ENCODE data around the gene COX19. TPM values are rescaled to one million over a fixed set of nuclear protein-coding genes. Genes with fewer than 3 reads are reported as not detected.

The COX19 gene
- total RNA-seq, 1 experiment from 2014 or later, result 14.0 TPM

DNA sequence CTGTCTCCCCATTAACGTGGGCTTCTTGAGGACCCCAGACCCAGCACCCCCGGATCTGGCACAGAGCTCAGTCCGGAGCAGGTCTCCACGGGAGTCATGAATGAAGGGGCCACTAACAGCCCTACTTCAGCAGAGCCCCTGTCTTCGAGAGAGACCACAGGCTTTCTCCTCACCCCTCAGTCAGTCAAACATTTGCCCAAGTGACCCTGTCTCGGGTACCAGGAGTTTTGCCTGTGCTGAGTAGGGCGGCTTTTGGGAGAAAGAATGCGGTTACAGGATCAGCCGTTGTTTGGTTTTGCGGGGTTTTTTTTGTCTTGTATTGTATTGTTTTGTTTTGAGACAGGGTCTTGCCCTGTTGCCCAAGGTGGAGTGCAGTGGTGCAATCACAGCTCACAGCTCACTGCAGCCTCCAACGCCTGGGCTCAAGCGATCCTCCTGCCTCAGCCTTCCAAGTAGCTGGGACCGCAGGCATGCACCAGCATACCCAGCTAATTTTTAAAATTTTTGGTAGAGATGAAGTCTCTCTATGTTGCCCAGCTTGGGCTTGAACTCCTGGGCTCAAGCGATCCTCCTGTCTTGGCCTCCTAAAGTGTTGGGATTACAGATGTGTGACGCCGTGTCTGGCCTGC, 37.4 kb downstream of the COX19 start:
- ChIA-PET POLR2A (no interaction called here), CTCF (no interaction called here), RAD21 (ENCODE audit: low non-redundant PET in 1 of 2, low total read pairs in 2 of 2, uncharacterized antibody in 2 of 2, unreplicated experiment in 2 of 2) (no interaction called here)
- Histone ChIP-seq H3K4me1 (ENCODE audit: control insufficient read depth in 1 of 2, insufficient read depth in 2 of 2, low read length in 2 of 2) (peaks cover 14 to 18% of the 10 kb centered on the region in 2 experiments), H4K20me1 (ENCODE audit: insufficient read depth) (no peaks in the 10 kb centered on the region), H3K79me2 (ENCODE audit: insufficient read depth, low read length) (no peaks in the 10 kb centered on the region), H3K9ac (ENCODE audit: low read length) (no peak overlapping the region), H3K27ac (ENCODE audit: low read depth, low read length) (no peak overlapping the region), H3K4me2 (ENCODE audit: low read length) (no peak overlapping the region), H3K4me3 (replicated peaks in 1 of 2; ENCODE audit: low read depth in 1 of 2, low read length in 2 of 2) (no peak overlapping the region), H3K36me3 (ENCODE audit: control insufficient read depth in 1 of 2, insufficient read depth in 2 of 2, low read length in 2 of 2) (no peaks in the 10 kb centered on the region), H2AFZ (ENCODE audit: low read depth, low read length, poor library complexity, severe bottlenecking) (no peak overlapping the region), H3K9me3 (ENCODE audit: control insufficient read depth in 1 of 2, insufficient read depth in 1 of 2, low read depth in 1 of 2, low read length in 2 of 2) (0 out of 4 replicates have a peak, but pooled peaks cover 0 to 4% of the 10 kb centered on the region in 2 experiments), H3K9me2 (ENCODE audit: insufficient read depth) (no peaks in the 10 kb centered on the region), H3K27me3 (ENCODE audit: insufficient read depth, low read length) (0 out of 2 replicates have a peak, but pooled peaks cover 1% of the 10 kb centered on the region)
- TF ChIP-seq, protein P1, sequence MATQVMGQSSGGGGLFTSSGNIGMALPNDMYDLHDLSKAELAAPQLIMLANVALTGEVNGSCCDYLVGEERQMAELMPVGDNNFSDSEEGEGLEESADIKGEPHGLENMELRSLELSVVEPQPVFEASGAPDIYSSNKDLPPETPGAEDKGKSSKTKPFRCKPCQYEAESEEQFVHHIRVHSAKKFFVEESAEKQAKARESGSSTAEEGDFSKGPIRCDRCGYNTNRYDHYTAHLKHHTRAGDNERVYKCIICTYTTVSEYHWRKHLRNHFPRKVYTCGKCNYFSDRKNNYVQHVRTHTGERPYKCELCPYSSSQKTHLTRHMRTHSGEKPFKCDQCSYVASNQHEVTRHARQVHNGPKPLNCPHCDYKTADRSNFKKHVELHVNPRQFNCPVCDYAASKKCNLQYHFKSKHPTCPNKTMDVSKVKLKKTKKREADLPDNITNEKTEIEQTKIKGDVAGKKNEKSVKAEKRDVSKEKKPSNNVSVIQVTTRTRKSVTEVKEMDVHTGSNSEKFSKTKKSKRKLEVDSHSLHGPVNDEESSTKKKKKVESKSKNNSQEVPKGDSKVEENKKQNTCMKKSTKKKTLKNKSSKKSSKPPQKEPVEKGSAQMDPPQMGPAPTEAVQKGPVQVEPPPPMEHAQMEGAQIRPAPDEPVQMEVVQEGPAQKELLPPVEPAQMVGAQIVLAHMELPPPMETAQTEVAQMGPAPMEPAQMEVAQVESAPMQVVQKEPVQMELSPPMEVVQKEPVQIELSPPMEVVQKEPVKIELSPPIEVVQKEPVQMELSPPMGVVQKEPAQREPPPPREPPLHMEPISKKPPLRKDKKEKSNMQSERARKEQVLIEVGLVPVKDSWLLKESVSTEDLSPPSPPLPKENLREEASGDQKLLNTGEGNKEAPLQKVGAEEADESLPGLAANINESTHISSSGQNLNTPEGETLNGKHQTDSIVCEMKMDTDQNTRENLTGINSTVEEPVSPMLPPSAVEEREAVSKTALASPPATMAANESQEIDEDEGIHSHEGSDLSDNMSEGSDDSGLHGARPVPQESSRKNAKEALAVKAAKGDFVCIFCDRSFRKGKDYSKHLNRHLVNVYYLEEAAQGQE (IDR thresholded peaks at IDR 0.05; ENCODE audit: low read depth), result no peak
- no peak for TF ChIP-seq EGR1 (IDR thresholded peaks at IDR 0.05; ENCODE audit: low read depth)
- no peak for TF ChIP-seq SIN3A (IDR thresholded peaks at IDR 0.05; ENCODE audit: low read depth)
- no peak for TF ChIP-seq YY1 (IDR thresholded peaks at IDR 0.05; ENCODE audit: extremely low read depth, insufficient replicate concordance, low read depth, low read length)
- TF ChIP-seq TCF7L2 (IDR thresholded peaks at IDR 0.05; ENCODE audit: borderline replicate concordance, extremely low read depth, insufficient read depth, insufficient read length), result no peak
- no peak for TF ChIP-seq ZFX (IDR thresholded peaks at IDR 0.05)
- TF ChIP-seq, protein P2, sequence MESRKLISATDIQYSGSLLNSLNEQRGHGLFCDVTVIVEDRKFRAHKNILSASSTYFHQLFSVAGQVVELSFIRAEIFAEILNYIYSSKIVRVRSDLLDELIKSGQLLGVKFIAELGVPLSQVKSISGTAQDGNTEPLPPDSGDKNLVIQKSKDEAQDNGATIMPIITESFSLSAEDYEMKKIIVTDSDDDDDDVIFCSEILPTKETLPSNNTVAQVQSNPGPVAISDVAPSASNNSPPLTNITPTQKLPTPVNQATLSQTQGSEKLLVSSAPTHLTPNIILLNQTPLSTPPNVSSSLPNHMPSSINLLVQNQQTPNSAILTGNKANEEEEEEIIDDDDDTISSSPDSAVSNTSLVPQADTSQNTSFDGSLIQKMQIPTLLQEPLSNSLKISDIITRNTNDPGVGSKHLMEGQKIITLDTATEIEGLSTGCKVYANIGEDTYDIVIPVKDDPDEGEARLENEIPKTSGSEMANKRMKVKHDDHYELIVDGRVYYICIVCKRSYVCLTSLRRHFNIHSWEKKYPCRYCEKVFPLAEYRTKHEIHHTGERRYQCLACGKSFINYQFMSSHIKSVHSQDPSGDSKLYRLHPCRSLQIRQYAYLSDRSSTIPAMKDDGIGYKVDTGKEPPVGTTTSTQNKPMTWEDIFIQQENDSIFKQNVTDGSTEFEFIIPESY (IDR thresholded peaks at IDR 0.05; ENCODE audit: extremely low read depth, insufficient replicate concordance, low read length), result no peak
- TF ChIP-seq, protein P3, sequence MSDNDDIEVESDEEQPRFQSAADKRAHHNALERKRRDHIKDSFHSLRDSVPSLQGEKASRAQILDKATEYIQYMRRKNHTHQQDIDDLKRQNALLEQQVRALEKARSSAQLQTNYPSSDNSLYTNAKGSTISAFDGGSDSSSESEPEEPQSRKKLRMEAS (IDR thresholded peaks at IDR 0.05), result no peak
- TF ChIP-seq JUND (IDR thresholded peaks at IDR 0.05), result no peak
- no peak for TF ChIP-seq EZH2phosphoT487 (IDR thresholded peaks at IDR 0.05; ENCODE audit: borderline replicate concordance)
- no peak for TF ChIP-seq SRF (IDR thresholded peaks at IDR 0.05; ENCODE audit: low read depth)
- no peak for TF ChIP-seq RAD21 (IDR thresholded peaks at IDR 0.05; ENCODE audit: low read depth)
- no peak for TF ChIP-seq ELF1 (IDR thresholded peaks at IDR 0.05; ENCODE audit: borderline replicate concordance, low read depth)
- TF ChIP-seq POLR2AphosphoS5 (IDR thresholded peaks at IDR 0.05; ENCODE audit: low read depth, low read length), result no peak
- no peak for TF ChIP-seq EZH2 (IDR thresholded peaks at IDR 0.05)
- TF ChIP-seq SP1 (IDR thresholded peaks at IDR 0.05; ENCODE audit: low read depth), result no peak
- TF ChIP-seq CTCF (IDR thresholded peaks at IDR 0.05 in 2 of 3, conservative IDR thresholded peaks at IDR 0.05 in 1 of 3; ENCODE audit: borderline replicate concordance in 1 of 3, insufficient read depth in 1 of 3, low read depth in 2 of 3, low read length in 2 of 3), result no peak
- no peak for TF ChIP-seq CBX3 (IDR thresholded peaks at IDR 0.05; ENCODE audit: low read depth)
- no peak for TF ChIP-seq POLR2A (IDR thresholded peaks at IDR 0.05; ENCODE audit: borderline replicate concordance, extremely low read depth, insufficient read depth, insufficient read length)
- no peak for DNase-seq (ENCODE audit: low read depth, low spot score)
- no TSS peak for BruUV-seq (replicated peaks)
- intact Hi-C loops (cut with micrococcal nuclease), result no loop called here
- no peak for ATAC-seq

Measured in HCT116 (cell line).